PC-9 (cell line): ENCODE measurements around the gene ZNF385A. TPM values are rescaled to one million over a fixed set of nuclear protein-coding genes. Genes with fewer than 3 reads are reported as not detected.

Experiments used
- BruUV-seq: library from RNA; stranded (reverse); fragments of 400-500 nt; replicated peaks from 2 replicates; lab custom pipeline; 2021; lab: Mats Ljungman, UMichigan
- CTCF ChIA-PET: fragments of 300-600 bp; sonication (Branson Sonifier 250); formaldehyde crosslinking; loops from one replicate; lab custom pipeline; 2022; ENCODE audit warnings: antibody characterized with exemption; lab: Charles Lee
- POLR2A ChIA-PET: fragments of 300-600 bp; sonication (Branson Sonifier 250); formaldehyde crosslinking; loops from one replicate; lab custom pipeline; 2022; ENCODE audit warnings: antibody characterized with exemption; ENCODE audit not compliant: unreplicated experiment; lab: Charles Lee
- DNase-seq, 2 experiments: peaks; one replicate each; pipeline versions ENCODE4 v3.0.0 to v3.0.0-alpha.2; 2015 to 2022; ENCODE audit warnings: mixed read lengths in 1 of 2
- H2AFZ ChIP-seq: fragments of 200-600 bp; sonication (generic); 2 replicates; pipeline ENCODE4 v1.8.1; 2017; ENCODE audit warnings: antibody characterized with exemption
- H3F3A ChIP-seq: fragments of 200-600 bp; sonication (generic); 2 replicates; pipeline ENCODE4 v1.8.1; 2017; ENCODE audit warnings: antibody characterized with exemption, mild to moderate bottlenecking, low read depth; ENCODE audit not compliant: insufficient read depth
- H3K27ac ChIP-seq: fragments of 200-600 bp; sonication (generic); 2 replicates; pipeline ENCODE4 v1.6.1; 2016; ENCODE audit warnings: mixed run types
- H3K27me3 ChIP-seq: fragments of 200-600 bp; sonication (generic); 2 replicates; pipeline ENCODE4 v1.6.1; 2016; ENCODE audit warnings: low read depth, mixed run types; ENCODE audit not compliant: insufficient read depth
- H3K36me3 ChIP-seq: fragments of 200-600 bp; sonication (generic); 2 replicates; pipeline ENCODE4 v1.6.1; 2016; ENCODE audit warnings: low read depth, mixed run types
- H3K4me1 ChIP-seq: fragments of 200-600 bp; sonication (generic); replicated peaks from 2 replicates; pipeline ENCODE4 v1.6.1; 2016; ENCODE audit warnings: mixed run types; ENCODE audit not compliant: insufficient read depth
- H3K4me2 ChIP-seq: fragments of 200-600 bp; sonication (generic); 2 replicates; pipeline ENCODE4 v1.6.1; 2017; ENCODE audit warnings: mixed run types
- H3K4me3 ChIP-seq: fragments of 200-600 bp; sonication (generic); 2 replicates; pipeline ENCODE4 v1.6.1; 2016; ENCODE audit warnings: mixed run types
- H3K79me2 ChIP-seq: fragments of 200-600 bp; sonication (generic); 2 replicates; pipeline ENCODE4 v1.6.1; 2017; ENCODE audit warnings: low read depth, mixed run types
- H3K9me2 ChIP-seq: fragments of 200-600 bp; sonication (generic); 2 replicates; pipeline ENCODE4 v1.8.1; 2017; ENCODE audit warnings: mild to moderate bottlenecking; ENCODE audit not compliant: insufficient read depth
- H3K9me3 ChIP-seq: fragments of 200-600 bp; sonication (generic); 2 replicates; pipeline ENCODE4 v1.8.1; 2016; ENCODE audit warnings: low read depth; ENCODE audit not compliant: insufficient read depth
- H4K20me1 ChIP-seq: fragments of 200-600 bp; sonication (generic); 2 replicates; pipeline ENCODE4 v1.8.1; 2017; ENCODE audit not compliant: insufficient read depth
- EZH2 ChIP-seq: fragments of 200-600 bp; sonication (generic); IDR thresholded peaks from 2 replicates; pipeline ENCODE4 v1.8.0; 2017; ENCODE audit warnings: antibody characterized with exemption, low read depth
- intact Hi-C: fragments of 100-400 bp; cut with micrococcal nuclease; formaldehyde crosslinking; loops from one replicate; pipeline ENCODE4 v1.10.0; 2022; ENCODE audit not compliant: unreplicated experiment
- total RNA-seq: library from RNA; stranded (reverse); gene quantifications from 2 replicates; pipeline ENCODE4 v1.2.3, GENCODE V29; 2021
- TF ChIP-seq, protein P1 (sequence below): fragments of 200-600 bp; sonication (generic); conservative IDR thresholded peaks from 2 replicates; pipeline ENCODE4 v1.6.1; 2017; ENCODE audit warnings: mixed run types, antibody characterized with exemption, mild to moderate bottlenecking, moderate library complexity

The ZNF385A gene
- total RNA-seq, 1 experiment from 2014 or later, result 17.2 TPM

GRCh38 chr12:54387114-54387467 is 2.6 kb upstream of the ZNF385A start:
- H3K4me1 ChIP-seq, result peaks cover 61% of the 10 kb centered on the region
- POLR2A ChIA-PET, result no interaction called here

GRCh38 chr12:54386403-54387113 is 2.0 kb upstream of the ZNF385A start:
- Histone ChIP-seq H3K4me3 (no peak overlapping the region), H2AFZ (no peak overlapping the region), H4K20me1 (no peaks in the 10 kb centered on the region), H3K27me3 (no peaks in the 10 kb centered on the region), H3K9me3 (no peaks in the 10 kb centered on the region), H3K9me2 (no peaks in the 10 kb centered on the region), H3K27ac (0 out of 2 replicates have a peak overlapping the region, but pooled peaks have one; percentile 38), H3F3A (peaks cover 27% of the 10 kb centered on the region), H3K4me1 (peaks cover 63% of the 10 kb centered on the region), H3K36me3 (no peaks in the 10 kb centered on the region), H3K4me2 (no peak overlapping the region), H3K79me2 (no peaks in the 10 kb centered on the region)
- DNase-seq, result no peak
- BruUV-seq, result no TSS peak
- TF ChIP-seq, protein P1, sequence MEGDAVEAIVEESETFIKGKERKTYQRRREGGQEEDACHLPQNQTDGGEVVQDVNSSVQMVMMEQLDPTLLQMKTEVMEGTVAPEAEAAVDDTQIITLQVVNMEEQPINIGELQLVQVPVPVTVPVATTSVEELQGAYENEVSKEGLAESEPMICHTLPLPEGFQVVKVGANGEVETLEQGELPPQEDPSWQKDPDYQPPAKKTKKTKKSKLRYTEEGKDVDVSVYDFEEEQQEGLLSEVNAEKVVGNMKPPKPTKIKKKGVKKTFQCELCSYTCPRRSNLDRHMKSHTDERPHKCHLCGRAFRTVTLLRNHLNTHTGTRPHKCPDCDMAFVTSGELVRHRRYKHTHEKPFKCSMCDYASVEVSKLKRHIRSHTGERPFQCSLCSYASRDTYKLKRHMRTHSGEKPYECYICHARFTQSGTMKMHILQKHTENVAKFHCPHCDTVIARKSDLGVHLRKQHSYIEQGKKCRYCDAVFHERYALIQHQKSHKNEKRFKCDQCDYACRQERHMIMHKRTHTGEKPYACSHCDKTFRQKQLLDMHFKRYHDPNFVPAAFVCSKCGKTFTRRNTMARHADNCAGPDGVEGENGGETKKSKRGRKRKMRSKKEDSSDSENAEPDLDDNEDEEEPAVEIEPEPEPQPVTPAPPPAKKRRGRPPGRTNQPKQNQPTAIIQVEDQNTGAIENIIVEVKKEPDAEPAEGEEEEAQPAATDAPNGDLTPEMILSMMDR, result no peak
- TF ChIP-seq EZH2, result no peak
- CTCF ChIA-PET, result interaction anchor here (0.5 to 1.2 kb wide), 3 partner anchors 16 to 170 kb away, joined by 3 to 7 read pairs (median 6); no protein-coding TSS in a partner anchor
- intact Hi-C loops, result no loop called here
- POLR2A ChIA-PET, result interaction anchor here (0.6 kb wide), 1 partner anchor 391 kb away, joined by 3 read pairs; no protein-coding TSS in a partner anchor

More at GRCh38 chr12:54387114-54387467, 2.6 kb upstream of the ZNF385A start:
- Histone ChIP-seq H3K4me2 (peak overlapping the region; percentile 59; the same call in 1 of the 2 replicates), H3K9me3 (no peaks in the 10 kb centered on the region), H3K27ac (peak overlapping the region; percentile 38; the same call in 1 of the 2 replicates), H3K79me2 (no peaks in the 10 kb centered on the region), H3K27me3 (no peaks in the 10 kb centered on the region), H2AFZ (no peak overlapping the region), H3K4me3 (no peak overlapping the region), H3K36me3 (no peaks in the 10 kb centered on the region), H3K9me2 (no peaks in the 10 kb centered on the region), H4K20me1 (no peaks in the 10 kb centered on the region), H3F3A (peaks cover 27% of the 10 kb centered on the region)
- TF ChIP-seq, protein P1, result no peak
- TF ChIP-seq EZH2, result no peak
- intact Hi-C loops, result no loop called here
- DNase-seq, result no peak
- no TSS peak for BruUV-seq
- CTCF ChIA-PET, result interaction anchor here (0.5 to 1.2 kb wide), 3 partner anchors 17 to 170 kb away, joined by 3 to 7 read pairs (median 6); no protein-coding TSS in a partner anchor

DNA sequence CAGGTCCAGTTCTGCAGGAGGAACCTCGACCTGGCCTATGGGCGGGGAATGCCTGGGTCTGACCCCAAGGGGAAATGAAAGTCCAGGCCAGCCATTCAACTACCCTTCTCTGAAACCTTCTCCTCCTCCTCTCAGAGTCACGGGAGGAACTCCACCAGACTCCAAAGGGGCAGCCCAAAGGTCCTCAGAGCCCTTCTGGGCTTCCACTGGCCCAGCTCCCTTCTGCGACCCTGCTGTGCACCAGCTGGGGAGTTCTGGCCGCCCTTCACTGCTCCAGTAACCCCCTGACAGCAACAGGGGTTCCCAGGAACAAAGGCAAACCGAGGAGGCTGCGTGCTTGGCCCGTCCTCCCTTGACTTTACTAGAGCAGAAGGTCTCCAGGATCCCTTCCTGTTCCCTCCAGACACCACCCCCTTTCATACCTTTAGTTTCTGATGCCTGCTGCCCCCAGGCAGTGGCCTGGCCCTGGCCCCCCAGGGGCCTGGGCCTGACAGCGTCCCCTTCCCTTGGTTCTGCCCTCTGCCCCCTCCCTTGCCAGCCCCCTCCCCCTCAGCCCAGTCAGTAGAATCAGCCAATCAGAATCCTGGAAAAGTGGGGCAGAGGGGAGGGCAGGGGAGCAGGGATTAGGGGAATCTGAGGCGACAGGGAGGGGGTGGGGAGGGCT is 850 bp upstream of the ZNF385A start:
- intact Hi-C loops, result no loop called here
- Histone ChIP-seq H4K20me1 (no peaks in the 10 kb centered on the region), H3K9me2 (no peaks in the 10 kb centered on the region), H3K9me3 (no peaks in the 10 kb centered on the region), H3K27me3 (no peaks in the 10 kb centered on the region), H3K27ac (no peak overlapping the region), H3K4me3 (no peak overlapping the region), H3K4me2 (peak overlapping the region; percentile 3; the same call in 1 of the 2 replicates), H3K36me3 (no peaks in the 10 kb centered on the region), H3K4me1 (peaks cover 63% of the 10 kb centered on the region), H3F3A (peaks cover 27% of the 10 kb centered on the region), H2AFZ (no peak overlapping the region), H3K79me2 (no peaks in the 10 kb centered on the region)
- no TSS peak for BruUV-seq
- POLR2A ChIA-PET, result no interaction called here
- CTCF ChIA-PET, result interaction anchor here (0.5 to 1.0 kb wide), 2 partner anchors 8 to 26 kb away, joined by 3 to 6 read pairs; no protein-coding TSS in a partner anchor
- TF ChIP-seq EZH2, result no peak
- TF ChIP-seq, protein P1, result no peak
- no peak for DNase-seq
